Prostate gland (tissue), 2 donors: ENCODE measurements around the gene ENOSF1.

Experiments used
- CTCF ChIP-seq, 4 experiments: fragments of 200-600 bp in 2 of 4; fragments of 450-650 bp in 2 of 4; sonication (generic) in 2 of 4; IDR thresholded peaks; 1 replicate in 3 of 4; 2 replicates in 1 of 4; pipeline ENCODE4 v1.5.1; 2016 to 2019; ENCODE audit warnings: antibody characterized with exemption in 4 of 4, mild to moderate bottlenecking in 2 of 4, moderate library complexity in 2 of 4
- POLR2A ChIP-seq: fragments of 450-650 bp; IDR thresholded peaks from one replicate; pipeline ENCODE4 v1.6.1; 2016; ENCODE audit warnings: antibody characterized with exemption, mild to moderate bottlenecking
- POLR2AphosphoS5 ChIP-seq: sonication (generic); formaldehyde crosslinking; IDR thresholded peaks from one replicate; pipeline ENCODE4 v1.6.1; 2017; ENCODE audit warnings: antibody characterized with exemption

DNA sequence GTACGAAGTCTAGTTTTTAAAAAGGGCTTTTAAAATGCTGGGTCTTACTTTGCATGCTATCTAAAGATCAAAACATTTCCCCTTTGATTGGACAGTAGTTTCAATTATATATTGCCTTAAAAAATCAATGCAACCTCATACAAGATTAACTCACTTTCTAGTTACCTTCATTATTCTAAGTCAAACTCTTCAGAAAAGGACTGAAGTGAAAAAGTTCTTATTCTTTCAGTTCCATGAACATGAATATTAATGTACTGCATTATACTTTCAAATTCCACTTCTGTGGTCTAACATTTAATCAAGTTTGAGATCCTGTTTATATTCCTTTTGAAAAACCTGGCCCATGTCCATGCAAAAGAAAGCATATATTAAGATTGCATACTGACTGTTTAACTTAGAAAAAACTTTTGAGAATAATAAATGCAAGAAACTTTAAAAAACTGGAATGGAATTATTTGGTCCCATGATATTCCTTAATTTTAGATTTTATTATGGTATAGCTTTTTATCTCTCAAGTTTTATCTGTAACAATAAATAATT is 11.2 kb upstream of the ENOSF1 start:
- TF ChIP-seq CTCF (IDR thresholded peaks at IDR 0.05) (no peak), POLR2AphosphoS5 (no peak), POLR2A (no peak)
